Measurements from ENCODE around the gene RHBDL1.

The RHBDL1 gene

DNA sequence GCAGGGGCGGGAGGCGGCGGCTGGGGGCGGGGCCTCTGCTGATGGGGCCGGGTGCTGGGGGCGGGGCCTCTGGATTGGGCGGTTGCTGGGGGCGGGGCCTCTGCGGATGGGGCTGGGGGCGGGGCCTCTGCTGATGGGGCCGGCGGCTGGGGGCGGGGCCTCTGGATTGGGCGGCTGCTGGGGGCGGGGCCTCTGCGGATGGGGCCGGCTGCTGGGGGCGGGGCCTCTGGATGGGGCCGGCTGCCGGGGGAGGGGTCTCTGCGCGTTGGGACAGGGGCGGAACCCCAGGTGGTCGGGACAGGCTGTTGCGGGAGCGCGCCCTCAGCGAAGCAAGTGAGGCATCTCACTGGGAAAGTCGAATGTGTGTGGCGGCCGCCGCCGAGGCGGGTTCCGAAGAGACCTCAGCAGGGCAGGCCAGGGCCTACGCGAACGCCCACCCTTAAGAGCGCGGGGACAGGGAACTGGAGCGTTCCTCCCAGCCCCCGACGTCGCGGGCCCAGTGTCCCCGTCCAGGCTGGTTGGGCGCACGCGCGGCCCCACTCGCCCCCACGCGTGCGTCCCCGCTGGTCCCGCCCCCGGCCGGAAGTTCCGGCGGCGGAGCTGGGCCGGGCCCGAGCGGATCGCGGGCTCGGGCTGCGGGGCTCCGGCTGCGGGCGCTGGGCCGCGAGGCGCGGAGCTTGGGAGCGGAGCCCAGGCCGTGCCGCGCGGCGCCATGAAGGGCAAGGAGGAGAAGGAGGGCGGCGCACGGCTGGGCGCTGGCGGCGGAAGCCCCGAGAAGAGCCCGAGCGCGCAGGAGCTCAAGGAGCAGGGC lies 4.5 kb downstream of the RHBDL1 start, which contains the start of gene STUB1:
TSS of gene STUB1 (plus strand) at position 597 of the 811 bp plus-strand sequence. CDS start at position 713, 116 bp downstream.
- peak; percentile 87 for DNase-seq (ENCODE audit: low read depth)
- H3K4me3 ChIP-seq (ENCODE audit: low read depth, low read length): peak within 1 kb of the TSS; percentile 82
- TF ChIP-seq, protein P1, sequence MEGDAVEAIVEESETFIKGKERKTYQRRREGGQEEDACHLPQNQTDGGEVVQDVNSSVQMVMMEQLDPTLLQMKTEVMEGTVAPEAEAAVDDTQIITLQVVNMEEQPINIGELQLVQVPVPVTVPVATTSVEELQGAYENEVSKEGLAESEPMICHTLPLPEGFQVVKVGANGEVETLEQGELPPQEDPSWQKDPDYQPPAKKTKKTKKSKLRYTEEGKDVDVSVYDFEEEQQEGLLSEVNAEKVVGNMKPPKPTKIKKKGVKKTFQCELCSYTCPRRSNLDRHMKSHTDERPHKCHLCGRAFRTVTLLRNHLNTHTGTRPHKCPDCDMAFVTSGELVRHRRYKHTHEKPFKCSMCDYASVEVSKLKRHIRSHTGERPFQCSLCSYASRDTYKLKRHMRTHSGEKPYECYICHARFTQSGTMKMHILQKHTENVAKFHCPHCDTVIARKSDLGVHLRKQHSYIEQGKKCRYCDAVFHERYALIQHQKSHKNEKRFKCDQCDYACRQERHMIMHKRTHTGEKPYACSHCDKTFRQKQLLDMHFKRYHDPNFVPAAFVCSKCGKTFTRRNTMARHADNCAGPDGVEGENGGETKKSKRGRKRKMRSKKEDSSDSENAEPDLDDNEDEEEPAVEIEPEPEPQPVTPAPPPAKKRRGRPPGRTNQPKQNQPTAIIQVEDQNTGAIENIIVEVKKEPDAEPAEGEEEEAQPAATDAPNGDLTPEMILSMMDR (conservative IDR thresholded peaks at IDR 0.05; ENCODE audit: low read depth, low read length): no peak

GRCh38 chr16:680625-680945 lies 5.1 kb downstream of the RHBDL1 start:
- DNase-seq (ENCODE audit: low read depth): no peak
- TF ChIP-seq, protein P1 (conservative IDR thresholded peaks at IDR 0.05; ENCODE audit: low read depth, low read length): no peak
- H3K4me3 ChIP-seq (ENCODE audit: low read depth, low read length): peak overlapping the region; percentile 82

- TF ChIP-seq, protein P1 (conservative IDR thresholded peaks at IDR 0.05; ENCODE audit: low read depth, low read length): peak; percentile 21
- peak overlapping the region; percentile 82 for H3K4me3 ChIP-seq (ENCODE audit: low read depth, low read length)
- DNase-seq (ENCODE audit: low read depth): peak; percentile 40
Observed at GRCh38 chr16:680967-681745, 5.7 kb downstream of the RHBDL1 start.

GRCh38 chr16:681746-682427 lies 6.4 kb downstream of the RHBDL1 start:
- peak overlapping the region; percentile 82 for H3K4me3 ChIP-seq (ENCODE audit: low read depth, low read length)
- TF ChIP-seq, protein P1 (conservative IDR thresholded peaks at IDR 0.05; ENCODE audit: low read depth, low read length): no peak
- peak; percentile 66 for DNase-seq (ENCODE audit: low read depth)

DNA sequence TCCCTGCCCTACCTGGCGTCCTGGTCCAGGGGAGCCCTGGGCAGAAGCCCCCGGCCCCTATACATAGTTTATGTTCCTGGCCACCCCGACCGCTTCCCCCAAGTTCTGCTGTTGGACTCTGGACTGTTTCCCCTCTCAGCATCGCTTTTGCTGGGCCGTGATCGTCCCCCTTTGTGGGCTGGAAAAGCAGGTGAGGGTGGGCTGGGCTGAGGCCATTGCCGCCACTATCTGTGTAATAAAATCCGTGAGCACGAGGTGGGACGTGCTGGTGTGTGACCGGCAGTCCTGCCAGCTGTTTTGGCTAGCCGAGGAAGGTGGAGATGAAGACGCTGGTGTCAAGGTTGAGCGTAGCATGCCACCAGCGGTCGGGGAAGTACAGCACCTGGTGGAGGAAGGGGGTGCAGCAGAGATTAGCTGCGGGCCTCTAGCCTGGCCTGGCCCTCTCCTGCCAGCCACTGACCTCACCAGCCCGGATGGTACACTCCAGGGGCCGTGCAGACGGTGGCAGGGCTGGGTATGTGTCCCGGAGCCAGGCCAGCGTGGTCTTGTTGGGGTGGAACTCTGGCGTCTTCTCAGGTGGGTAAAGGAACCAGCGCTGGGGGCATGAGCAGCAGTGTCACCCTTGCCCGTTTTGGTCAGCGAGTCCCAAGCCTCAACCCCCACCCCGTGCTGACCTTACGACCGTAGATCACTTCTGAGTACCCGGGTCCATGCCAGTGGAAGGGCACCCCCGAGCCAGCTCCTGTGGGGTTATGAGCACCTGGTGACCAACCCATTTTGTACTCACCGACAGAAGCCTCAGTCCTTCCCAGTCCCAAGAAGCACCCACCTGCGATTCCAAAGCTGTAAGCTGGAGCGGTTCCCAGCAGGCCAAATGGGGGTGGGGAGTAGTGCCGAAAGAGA lies 7.3 kb downstream of the RHBDL1 start:
- H3K4me3 ChIP-seq (ENCODE audit: low read depth, low read length): peak overlapping the region; percentile 69
- TF ChIP-seq, protein P1 (conservative IDR thresholded peaks at IDR 0.05; ENCODE audit: low read depth, low read length): no peak
- no peak for DNase-seq (ENCODE audit: low read depth)
